GM18868 (cell line): ENCODE measurements around the gene NTN1.

Experiments
- ATAC-seq: cut with Tn5 transposase; IDR thresholded peaks from one replicate; pipeline ENCODE4 v1.9.1; 2021; ENCODE audit warnings: mild to moderate bottlenecking, moderate library complexity; ENCODE audit not compliant: unreplicated experiment

Gene NTN1

GRCh38 chr17:9185688-9186284 lies 164.5 kb downstream of the NTN1 start:
- ATAC-seq, result no peak

GRCh38 chr17:9187828-9188227 lies 166.5 kb downstream of the NTN1 start:
- no peak for ATAC-seq

- no peak for ATAC-seq
Observed at GRCh38 chr17:9188367-9188766, 167.1 kb downstream of the NTN1 start.

GRCh38 chr17:9189870-9190269 lies 168.6 kb downstream of the NTN1 start:
- ATAC-seq, result no peak

GRCh38 chr17:9192010-9192409 lies 170.7 kb downstream of the NTN1 start:
- no peak for ATAC-seq

- ATAC-seq, result no peak
Observed at GRCh38 chr17:9195411-9195810, 174.1 kb downstream of the NTN1 start.

GRCh38 chr17:9195961-9196670 lies 174.8 kb downstream of the NTN1 start:
- ATAC-seq, result no peak

GRCh38 chr17:9199571-9200551 lies 178.6 kb downstream of the NTN1 start:
- no peak for ATAC-seq

- ATAC-seq, result no peak
Observed at GRCh38 chr17:9200699-9201359, 179.5 kb downstream of the NTN1 start.

GRCh38 chr17:9202532-9202931 lies 181.2 kb downstream of the NTN1 start:
- ATAC-seq, result no peak

GRCh38 chr17:9203771-9204425 lies 182.6 kb downstream of the NTN1 start:
- no peak for ATAC-seq

GRCh38 chr17:9204637-9205329 lies 183.5 kb downstream of the NTN1 start:
- no peak for ATAC-seq

- ATAC-seq, result no peak
Observed at GRCh38 chr17:9205520-9206409, 184.5 kb downstream of the NTN1 start.

GRCh38 chr17:9206410-9206703 lies 185.0 kb downstream of the NTN1 start:
- ATAC-seq, result no peak

GRCh38 chr17:9206741-9207332 lies 185.5 kb downstream of the NTN1 start:
- no peak for ATAC-seq

GRCh38 chr17:9208381-9209105 lies 187.2 kb downstream of the NTN1 start:
- no peak for ATAC-seq

GRCh38 chr17:9209347-9209746 lies 188.0 kb downstream of the NTN1 start:
- no peak for ATAC-seq

GRCh38 chr17:9209781-9210370 lies 188.6 kb downstream of the NTN1 start:
- ATAC-seq, result no peak
